Caco-2 (cell line): ENCODE measurements around the gene HOXD8. TPM values are rescaled to one million over a fixed set of nuclear protein-coding genes. Genes with fewer than 3 reads are reported as not detected.

Experiments used
- BruUV-seq: library from RNA; stranded (reverse); fragments of 400-500 nt; replicated peaks from 2 replicates; lab custom pipeline; 2021; lab: Mats Ljungman, UMichigan
- CTCF ChIA-PET: fragments of 300-600 bp; sonication (Branson Sonifier 250); formaldehyde crosslinking; loops from one replicate; lab custom pipeline; 2022; ENCODE audit warnings: antibody characterized with exemption; lab: Charles Lee
- POLR2A ChIA-PET: fragments of 300-600 bp; sonication (Branson Sonifier 250); formaldehyde crosslinking; loops from one replicate; lab custom pipeline; 2022; ENCODE audit warnings: antibody characterized with exemption; lab: Charles Lee
- DNase-seq, 2 experiments: peaks; one replicate each; pipeline versions ENCODE4 v3.0.0 to v3.0.0-alpha.2; 2020 to 2022
- H3K27me3 ChIP-seq: replicated peaks from 2 replicates; pipeline ENCODE4 v1.6.0; 2011; ENCODE audit warnings: low read length; ENCODE audit not compliant: control insufficient read depth, insufficient read depth
- H3K36me3 ChIP-seq: 2 replicates; pipeline ENCODE4 v1.5.1; 2011; ENCODE audit warnings: low read length; ENCODE audit not compliant: control insufficient read depth, insufficient read depth
- H3K4me1 ChIP-seq: fragments of 250-450 bp; sonication (Bioruptor Pico); 2 replicates; pipeline ENCODE4 v1.5.1; 2020; ENCODE audit warnings: mild to moderate bottlenecking
- H3K4me3 ChIP-seq: 2 replicates; pipeline ENCODE4 v1.5.1; 2011; ENCODE audit warnings: low read depth, mild to moderate bottlenecking, control low read depth, low read length
- H3K9me3 ChIP-seq: fragments of 250-450 bp; sonication (Bioruptor Pico); 2 replicates; pipeline ENCODE4 v1.5.1; 2020; ENCODE audit warnings: mild to moderate bottlenecking, moderate library complexity
- H3K27ac Mint-ChIP-seq: one replicate; pipeline ENCODE4 v1.8.0; 2022; ENCODE audit warnings: mixed read lengths; ENCODE audit not compliant: unreplicated experiment
- H3K27me3 Mint-ChIP-seq: one replicate; pipeline ENCODE4 v1.8.0; 2022; ENCODE audit warnings: mixed read lengths; ENCODE audit not compliant: insufficient read depth, unreplicated experiment
- H3K36me3 Mint-ChIP-seq: one replicate; pipeline ENCODE4 v1.8.0; 2022; ENCODE audit warnings: mild to moderate bottlenecking, mixed read lengths; ENCODE audit not compliant: insufficient read depth, unreplicated experiment
- H3K4me1 Mint-ChIP-seq: one replicate; pipeline ENCODE4 v1.8.0; 2022; ENCODE audit warnings: low read depth, mixed read lengths; ENCODE audit not compliant: unreplicated experiment
- H3K4me3 Mint-ChIP-seq: one replicate; pipeline ENCODE4 v1.8.0; 2022; ENCODE audit warnings: mild to moderate bottlenecking, moderate library complexity, mixed read lengths; ENCODE audit not compliant: unreplicated experiment
- H3K9me3 Mint-ChIP-seq: one replicate; pipeline ENCODE4 v1.8.0; 2022; ENCODE audit warnings: mixed read lengths; ENCODE audit not compliant: unreplicated experiment
- CTCF ChIP-seq, 2 experiments: fragments of 200-600 bp in 1 of 2; IDR thresholded peaks; 1 replicate in 1 of 2; 2 replicates in 1 of 2; pipeline versions ENCODE4 v1.5.1 to v1.8.0; 2011 to 2022; ENCODE audit warnings: antibody characterized with exemption in 1 of 2, control low read depth in 1 of 2, inconsistent platforms in 1 of 2, low read depth in 1 of 2, low read length in 1 of 2, mild to moderate bottlenecking in 1 of 2, moderate library complexity in 1 of 2; ENCODE audit not compliant: insufficient read depth in 1 of 2, severe bottlenecking in 1 of 2, unreplicated experiment in 1 of 2
- intact Hi-C: fragments of 100-400 bp; cut with micrococcal nuclease; formaldehyde crosslinking; loops from one replicate; pipeline ENCODE4 v1.10.0; 2022; ENCODE audit not compliant: unreplicated experiment
- total RNA-seq: library from RNA; stranded (reverse); gene quantifications from 2 replicates; pipeline ENCODE4 v1.2.3, GENCODE V29; 2022

The HOXD8 gene
- total RNA-seq, 1 experiment from 2014 or later, result not detected

GRCh38 chr2:176140513-176141317 lies 11.2 kb downstream of the HOXD8 start:
- H3K36me3 ChIP-seq, result no peaks in the 10 kb centered on the region
- CTCF ChIA-PET, result no interaction called here
- POLR2A ChIA-PET, result no interaction called here
- BruUV-seq, result no TSS peak
- H3K9me3 ChIP-seq, result no peaks in the 10 kb centered on the region
- no peaks in the 10 kb centered on the region for H3K9me3 Mint-ChIP-seq
- H3K4me3 Mint-ChIP-seq, result no peak overlapping the region
- H3K27me3 Mint-ChIP-seq, result peaks cover 27% of the 10 kb centered on the region
- peaks cover 7% of the 10 kb centered on the region for H3K4me1 Mint-ChIP-seq
- H3K36me3 Mint-ChIP-seq, result no peaks in the 10 kb centered on the region
- intact Hi-C loops, result no loop called here
- 0 out of 2 replicates have a peak, but pooled peaks cover 1% of the 10 kb centered on the region for H3K27me3 ChIP-seq
- peak in 1 of 2 experiments; percentile 14 for DNase-seq
- no peak overlapping the region for H3K4me3 ChIP-seq
- 0 out of 2 replicates have a peak, but pooled peaks cover 7% of the 10 kb centered on the region for H3K4me1 ChIP-seq
- H3K27ac Mint-ChIP-seq, result no peak overlapping the region
- TF ChIP-seq CTCF (IDR thresholded peaks at IDR 0.05; ENCODE audit: insufficient read depth in 1 of 2, low read depth in 1 of 2, low read length in 1 of 2, severe bottlenecking in 1 of 2, unreplicated experiment in 1 of 2), result peak in 1 of 2 experiments; percentile 0

- H3K27me3 ChIP-seq, result 0 out of 2 replicates have a peak, but pooled peaks cover 1% of the 10 kb centered on the region
- H3K4me3 ChIP-seq, result no peak overlapping the region
- H3K4me1 Mint-ChIP-seq, result no peaks in the 10 kb centered on the region
- no peaks in the 10 kb centered on the region for H3K36me3 ChIP-seq
- H3K4me3 Mint-ChIP-seq, result no peak overlapping the region
- H3K9me3 ChIP-seq, result no peaks in the 10 kb centered on the region
- H3K27me3 Mint-ChIP-seq, result peaks cover 23% of the 10 kb centered on the region
- TF ChIP-seq CTCF (IDR thresholded peaks at IDR 0.05; ENCODE audit: insufficient read depth in 1 of 2, low read depth in 1 of 2, low read length in 1 of 2, severe bottlenecking in 1 of 2, unreplicated experiment in 1 of 2), result no peak
- no peaks in the 10 kb centered on the region for H3K36me3 Mint-ChIP-seq
- H3K4me1 ChIP-seq, result no peaks in the 10 kb centered on the region
- no peaks in the 10 kb centered on the region for H3K9me3 Mint-ChIP-seq
- POLR2A ChIA-PET, result no interaction called here
- intact Hi-C loops, result no loop called here
- CTCF ChIA-PET, result no interaction called here
- no peak overlapping the region for H3K27ac Mint-ChIP-seq
- no peak for DNase-seq
- no TSS peak for BruUV-seq
These were observed 12.8 kb downstream of the HOXD8 start for GRCh38 chr2:176142281-176142680.

GRCh38 chr2:176145085-176145969 lies 15.8 kb downstream of the HOXD8 start:
- TF ChIP-seq CTCF (IDR thresholded peaks at IDR 0.05; ENCODE audit: insufficient read depth in 1 of 2, low read depth in 1 of 2, low read length in 1 of 2, severe bottlenecking in 1 of 2, unreplicated experiment in 1 of 2), result no peak
- POLR2A ChIA-PET, result no interaction called here
- no peaks in the 10 kb centered on the region for H3K36me3 ChIP-seq
- H3K4me1 Mint-ChIP-seq, result no peaks in the 10 kb centered on the region
- peaks cover 11% of the 10 kb centered on the region for H3K27me3 Mint-ChIP-seq
- no peaks in the 10 kb centered on the region for H3K4me1 ChIP-seq
- H3K9me3 Mint-ChIP-seq, result no peaks in the 10 kb centered on the region
- CTCF ChIA-PET, result interaction anchor here (0.6 to 1.0 kb wide), 2 partner anchors 8 to 310 kb away, joined by 5 read pairs; no protein-coding TSS in a partner anchor
- no peaks in the 10 kb centered on the region for H3K36me3 Mint-ChIP-seq
- H3K4me3 Mint-ChIP-seq, result no peak overlapping the region
- no peak overlapping the region for H3K4me3 ChIP-seq
- intact Hi-C loops, result no loop called here
- H3K27me3 ChIP-seq, result 0 out of 2 replicates have a peak, but pooled peaks cover 1% of the 10 kb centered on the region
- no peaks in the 10 kb centered on the region for H3K9me3 ChIP-seq
- H3K27ac Mint-ChIP-seq, result no peak overlapping the region
- no peak for DNase-seq
- no TSS peak for BruUV-seq
